ENCODE data around the gene DPP6. TPM values are rescaled to one million over a fixed set of nuclear protein-coding genes. Genes with fewer than 3 reads are reported as not detected.

Gene DPP6
- total and polyA plus RNA-seq, 2 experiments from 2014 or later, result not detected

- TF ChIP-seq REST (IDR thresholded peaks at IDR 0.05; ENCODE audit: unreplicated experiment), result no peak
- no peak for TF ChIP-seq STAT1 (IDR thresholded peaks at IDR 0.05; ENCODE audit: unreplicated experiment)
- TF ChIP-seq CTCF (conservative IDR thresholded peaks at IDR 0.05; ENCODE audit: low read depth in 2 of 2), result no peak
- no peak for TF ChIP-seq ZNF114 (CRISPR knock-in tag; IDR thresholded peaks at IDR 0.05)
- no peak for TF ChIP-seq JUNB (IDR thresholded peaks at IDR 0.05; ENCODE audit: unreplicated experiment)
- no peak for TF ChIP-seq ZNF331 (CRISPR knock-in tag; IDR thresholded peaks at IDR 0.05; ENCODE audit: low read depth)
- TF ChIP-seq EZH2phosphoT487 (IDR thresholded peaks at IDR 0.05; ENCODE audit: unreplicated experiment), result no peak
Observed at GRCh38 chr7:154255324-154255723, 203.1 kb downstream of the DPP6 start (continued).

- no peak overlapping the region for H3K4me3 ChIP-seq
- no peaks in the 10 kb centered on the region for H3F3A ChIP-seq (replicated peaks; ENCODE audit: low read depth)
- DNase-seq (ENCODE audit: low spot score) (no peak), ATAC-seq (no peak)
- H3K27me3 ChIP-seq (ENCODE audit: insufficient read depth), result no peaks in the 10 kb centered on the region
- no peaks in the 10 kb centered on the region; the same call in 1 of the 2 replicates for H3K36me3 ChIP-seq (ENCODE audit: insufficient read depth)
- no peak overlapping the region for H3K27ac ChIP-seq (ENCODE audit: low read depth)
- H3K4me1 ChIP-seq (ENCODE audit: insufficient read depth), result no peaks in the 10 kb centered on the region
- Mint-ChIP-seq H3K27me3 (ENCODE audit: insufficient read depth, low read depth, poor library complexity) (peaks cover 3% of the 10 kb centered on the region), H3K4me1 (peaks cover 46% of the 10 kb centered on the region), H3K36me3 (ENCODE audit: low read depth) (peaks cover 3% of the 10 kb centered on the region; the same call in 2 of the 3 replicates), H3K9me3 (no peaks in the 10 kb centered on the region; the same call in 2 of the 3 replicates), H3K4me3 (no peak overlapping the region), H3K27ac (no peak overlapping the region)
- no peak overlapping the region for H3K4me2 ChIP-seq
- H2AFZ ChIP-seq, result no peak overlapping the region
- no peaks in the 10 kb centered on the region for H3K79me2 ChIP-seq (replicated peaks; ENCODE audit: insufficient read depth)
- no peaks in the 10 kb centered on the region for H3K9me2 ChIP-seq (ENCODE audit: insufficient read depth)
- H4K20me1 ChIP-seq (replicated peaks; ENCODE audit: insufficient read depth), result no peaks in the 10 kb centered on the region
- TF ChIP-seq REST (IDR thresholded peaks at IDR 0.05; ENCODE audit: unreplicated experiment), result no peak
- no peak for TF ChIP-seq ETS1 (IDR thresholded peaks at IDR 0.05)
- no peak for TF ChIP-seq POLR2AphosphoS5 (IDR thresholded peaks at IDR 0.05; ENCODE audit: low read depth)
- TF ChIP-seq STAT1 (IDR thresholded peaks at IDR 0.05; ENCODE audit: unreplicated experiment), result no peak
- no peak for TF ChIP-seq JUNB (IDR thresholded peaks at IDR 0.05; ENCODE audit: unreplicated experiment)
Observed at GRCh38 chr7:154256150-154256549, 204.0 kb downstream of the DPP6 start.
